ENCODE results near the gene TANC1. TPM values are rescaled to one million over a fixed set of nuclear protein-coding genes. Genes with fewer than 3 reads are reported as not detected.

TANC1 gene
- total RNA-seq, 1 experiment from 2014 or later = 2.5 TPM

DNA sequence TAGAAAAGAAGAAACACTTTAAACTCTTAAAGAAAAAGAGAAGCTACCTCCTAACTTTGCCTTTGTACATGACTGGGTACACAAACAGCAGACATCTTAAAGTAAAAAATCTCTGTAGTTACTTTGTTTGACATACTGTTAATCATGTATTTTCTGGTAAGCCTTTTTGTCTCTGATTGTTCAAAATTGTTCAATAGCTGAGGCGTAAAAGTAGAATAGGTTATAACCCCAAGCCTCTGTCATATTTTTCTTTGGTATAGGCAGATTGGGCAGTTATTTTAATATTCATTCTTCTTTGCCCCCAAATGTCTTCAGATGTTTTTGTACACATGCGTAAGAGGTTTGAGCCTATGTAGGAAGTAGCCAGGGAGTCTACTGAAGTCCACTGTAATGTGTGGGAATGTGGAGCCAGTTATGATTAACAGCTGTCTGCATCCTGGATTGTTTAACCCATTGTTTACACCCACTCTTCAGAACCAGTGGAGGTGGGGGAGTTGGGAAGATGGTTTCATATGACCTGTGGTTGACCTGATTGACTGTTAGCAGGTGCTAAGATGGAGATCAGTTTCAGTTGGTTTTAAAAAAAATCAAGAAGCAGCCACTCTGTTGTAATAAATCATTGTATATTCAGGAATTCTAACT, 150.5 kb downstream of the TANC1 start:
- Histone ChIP-seq H3K4me2 (ENCODE audit: insufficient read depth, insufficient read length, low read length) (no peak overlapping the region), H3K18ac (ENCODE audit: insufficient read length, low read depth, low read length) (no peak overlapping the region), H2BK120ac (ENCODE audit: low read depth, low read length, poor library complexity, severe bottlenecking) (no peak overlapping the region), H4K20me1 (ENCODE audit: control insufficient read depth, insufficient read depth, insufficient read length) (no peaks in the 10 kb centered on the region), H3K79me2 (ENCODE audit: insufficient read depth, low read length) (no peaks in the 10 kb centered on the region), H3K79me1 (ENCODE audit: insufficient read depth, low read depth, low read length, poor library complexity, severe bottlenecking) (no peaks in the 10 kb centered on the region), H3K56ac (ENCODE audit: insufficient read length, low read depth, low read length) (no peak overlapping the region), H2BK20ac (ENCODE audit: low read depth, low read length, poor library complexity, severe bottlenecking) (no peak overlapping the region), H2AFZ (ENCODE audit: low read length) (no peak overlapping the region), H2AK5ac (ENCODE audit: insufficient read length, low read length) (no peak overlapping the region), H2BK15ac (ENCODE audit: low read depth, low read length) (no peak overlapping the region), H3K9me3 (ENCODE audit: control insufficient read depth, low read depth, low read length) (no peaks in the 10 kb centered on the region), H3K9ac (ENCODE audit: extremely low read depth, insufficient read length, low read length) (no peak overlapping the region), H2BK5ac (ENCODE audit: insufficient read length, low read length) (no peak overlapping the region), H3K27me3 (ENCODE audit: insufficient read depth, low read length) (no peaks in the 10 kb centered on the region), H3K23ac (ENCODE audit: insufficient read length, low read depth, low read length) (no peak overlapping the region), H3K4ac (ENCODE audit: low read depth, low read length) (no peak overlapping the region), H3K23me2 (ENCODE audit: insufficient read length, low read depth, low read length, poor library complexity, severe bottlenecking) (no peaks in the 10 kb centered on the region), H4K5ac (ENCODE audit: insufficient read length, low read depth, low read length) (no peak overlapping the region), H3T11ph (ENCODE audit: low read length) (no peak overlapping the region), H4K91ac (ENCODE audit: insufficient read length, low read depth, low read length) (no peak overlapping the region), H4K8ac (replicated peaks; ENCODE audit: insufficient read length, low read depth, low read length) (no peak overlapping the region), H3K4me1 (ENCODE audit: insufficient read depth, low read length) (no peaks in the 10 kb centered on the region), H2BK12ac (ENCODE audit: insufficient read length, low read depth, low read length) (no peak overlapping the region), H3K14ac (ENCODE audit: insufficient read depth, low read length) (no peak overlapping the region), H3K27ac (ENCODE audit: insufficient read length, low read depth, low read length) (no peak overlapping the region)
- no peak for DNase-seq
- no peaks in the 10 kb centered on the region; a peak in 1 of 7 replicates for H3K36me3 Mint-ChIP-seq (ENCODE audit: insufficient read depth in 1 of 3, low read depth in 3 of 3)
- TF ChIP-seq, protein P1, sequence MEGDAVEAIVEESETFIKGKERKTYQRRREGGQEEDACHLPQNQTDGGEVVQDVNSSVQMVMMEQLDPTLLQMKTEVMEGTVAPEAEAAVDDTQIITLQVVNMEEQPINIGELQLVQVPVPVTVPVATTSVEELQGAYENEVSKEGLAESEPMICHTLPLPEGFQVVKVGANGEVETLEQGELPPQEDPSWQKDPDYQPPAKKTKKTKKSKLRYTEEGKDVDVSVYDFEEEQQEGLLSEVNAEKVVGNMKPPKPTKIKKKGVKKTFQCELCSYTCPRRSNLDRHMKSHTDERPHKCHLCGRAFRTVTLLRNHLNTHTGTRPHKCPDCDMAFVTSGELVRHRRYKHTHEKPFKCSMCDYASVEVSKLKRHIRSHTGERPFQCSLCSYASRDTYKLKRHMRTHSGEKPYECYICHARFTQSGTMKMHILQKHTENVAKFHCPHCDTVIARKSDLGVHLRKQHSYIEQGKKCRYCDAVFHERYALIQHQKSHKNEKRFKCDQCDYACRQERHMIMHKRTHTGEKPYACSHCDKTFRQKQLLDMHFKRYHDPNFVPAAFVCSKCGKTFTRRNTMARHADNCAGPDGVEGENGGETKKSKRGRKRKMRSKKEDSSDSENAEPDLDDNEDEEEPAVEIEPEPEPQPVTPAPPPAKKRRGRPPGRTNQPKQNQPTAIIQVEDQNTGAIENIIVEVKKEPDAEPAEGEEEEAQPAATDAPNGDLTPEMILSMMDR (conservative IDR thresholded peaks at IDR 0.05) = peak; percentile 1; the same call in 1 of the 3 replicates
- H3K27me3 Mint-ChIP-seq (ENCODE audit: low read depth) = no peaks in the 10 kb centered on the region
- no CpG with 5 or more reads among the region's 2 CpGs for WGBS (ENCODE audit: extremely low coverage, insufficient read length, low lambda C conversion rate)
- no peak overlapping the region for H3K4me3 Mint-ChIP-seq
- H3K4me1 Mint-ChIP-seq = peaks cover 3 to 5% of the 10 kb centered on the region in 2 experiments; a peak in 3 of 4 replicates
- H3K9me3 Mint-ChIP-seq = no peaks in the 10 kb centered on the region
- H3K27ac Mint-ChIP-seq = no peak overlapping the region
